ENCODE results near the gene COL9A1.
"Not testable (repeated sequence)": the region's sequence is repeated elsewhere in the genome, so short reads cannot be mapped to it uniquely, and the experiment has no call there.

DNA sequence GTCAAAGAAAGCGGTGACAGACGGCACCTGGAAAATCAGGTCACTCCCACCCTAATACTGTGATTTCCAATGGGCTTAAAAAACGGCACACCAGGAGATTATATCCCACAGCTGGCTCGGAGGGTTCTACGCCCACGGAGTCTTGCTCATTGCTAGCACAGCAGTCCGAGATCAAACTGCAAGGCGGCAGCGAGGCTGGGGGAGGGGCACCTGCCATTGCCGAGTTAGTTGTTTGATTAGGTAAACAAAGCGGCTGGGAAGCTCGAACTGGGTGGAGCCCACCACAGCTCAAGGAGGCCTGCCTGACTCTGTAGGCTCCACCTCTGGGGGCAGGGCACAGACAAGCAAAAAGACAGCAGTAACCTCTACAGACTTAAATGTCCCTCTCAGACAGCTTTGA is 14.9 kb upstream of the COL9A1 start:
- TF ChIP-seq, protein P1, sequence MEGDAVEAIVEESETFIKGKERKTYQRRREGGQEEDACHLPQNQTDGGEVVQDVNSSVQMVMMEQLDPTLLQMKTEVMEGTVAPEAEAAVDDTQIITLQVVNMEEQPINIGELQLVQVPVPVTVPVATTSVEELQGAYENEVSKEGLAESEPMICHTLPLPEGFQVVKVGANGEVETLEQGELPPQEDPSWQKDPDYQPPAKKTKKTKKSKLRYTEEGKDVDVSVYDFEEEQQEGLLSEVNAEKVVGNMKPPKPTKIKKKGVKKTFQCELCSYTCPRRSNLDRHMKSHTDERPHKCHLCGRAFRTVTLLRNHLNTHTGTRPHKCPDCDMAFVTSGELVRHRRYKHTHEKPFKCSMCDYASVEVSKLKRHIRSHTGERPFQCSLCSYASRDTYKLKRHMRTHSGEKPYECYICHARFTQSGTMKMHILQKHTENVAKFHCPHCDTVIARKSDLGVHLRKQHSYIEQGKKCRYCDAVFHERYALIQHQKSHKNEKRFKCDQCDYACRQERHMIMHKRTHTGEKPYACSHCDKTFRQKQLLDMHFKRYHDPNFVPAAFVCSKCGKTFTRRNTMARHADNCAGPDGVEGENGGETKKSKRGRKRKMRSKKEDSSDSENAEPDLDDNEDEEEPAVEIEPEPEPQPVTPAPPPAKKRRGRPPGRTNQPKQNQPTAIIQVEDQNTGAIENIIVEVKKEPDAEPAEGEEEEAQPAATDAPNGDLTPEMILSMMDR (IDR thresholded peaks at IDR 0.05), result not testable (repeated sequence)
- not testable (repeated sequence) for TF ChIP-seq POLR2A, POLR2AphosphoS5 (IDR thresholded peaks at IDR 0.05)
